HG03565 (cell line): ENCODE results near the gene RAD9A.

ENCODE experiments used
- ATAC-seq: cut with Tn5 transposase; IDR thresholded peaks from one replicate; pipeline ENCODE4 v1.9.1; 2021; ENCODE audit warnings: mild to moderate bottlenecking, moderate library complexity; ENCODE audit not compliant: unreplicated experiment

Gene RAD9A

DNA sequence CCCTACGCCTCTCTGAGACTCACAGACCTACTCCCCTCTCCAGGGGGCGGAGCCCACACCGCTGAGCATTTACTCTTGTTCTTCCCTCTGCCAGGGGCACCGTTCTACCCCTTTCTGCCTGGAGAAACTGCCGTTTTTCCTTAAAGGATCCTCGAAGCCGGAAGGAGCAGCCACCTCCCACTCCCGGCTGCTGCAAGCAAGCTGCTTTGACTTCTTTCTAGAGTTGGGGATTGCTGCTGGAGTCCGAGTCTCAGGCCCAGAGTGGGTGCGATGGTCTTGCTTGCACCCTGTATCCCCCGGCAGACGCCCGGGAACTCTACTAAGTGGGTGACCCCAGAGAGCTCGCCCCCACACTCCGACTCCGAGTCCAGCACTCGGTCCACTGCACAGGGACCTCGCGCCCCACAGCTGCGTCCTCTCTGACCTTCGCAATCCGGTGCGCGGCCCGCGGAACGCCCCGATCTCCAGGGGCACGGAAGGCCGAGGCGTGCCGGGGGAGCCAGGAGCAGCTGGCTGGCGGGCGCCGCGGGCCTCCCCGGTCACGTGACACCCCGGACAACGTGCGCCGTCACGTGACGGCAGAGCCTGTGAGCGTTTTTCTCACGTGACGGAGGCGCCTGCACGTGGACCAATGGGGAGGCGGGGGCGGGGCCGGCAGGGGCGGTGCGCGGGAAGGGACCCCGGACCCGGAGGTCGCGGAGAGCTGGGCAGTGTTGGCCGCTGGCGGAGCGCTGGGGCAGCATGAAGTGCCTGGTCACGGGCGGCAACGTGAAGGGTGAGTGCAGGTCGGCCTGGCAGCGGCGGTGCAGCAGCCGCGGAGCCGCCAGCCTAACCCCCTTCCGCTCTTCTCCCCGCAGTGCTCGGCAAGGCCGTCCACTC, at the start of gene RAD9A:
Gene RAD9A, plus strand, starts transcription at position 683 of the 879 bp plus-strand sequence. Its CDS starts 59 bp downstream, at position 742.
- ATAC-seq, result peak; percentile 62

DNA sequence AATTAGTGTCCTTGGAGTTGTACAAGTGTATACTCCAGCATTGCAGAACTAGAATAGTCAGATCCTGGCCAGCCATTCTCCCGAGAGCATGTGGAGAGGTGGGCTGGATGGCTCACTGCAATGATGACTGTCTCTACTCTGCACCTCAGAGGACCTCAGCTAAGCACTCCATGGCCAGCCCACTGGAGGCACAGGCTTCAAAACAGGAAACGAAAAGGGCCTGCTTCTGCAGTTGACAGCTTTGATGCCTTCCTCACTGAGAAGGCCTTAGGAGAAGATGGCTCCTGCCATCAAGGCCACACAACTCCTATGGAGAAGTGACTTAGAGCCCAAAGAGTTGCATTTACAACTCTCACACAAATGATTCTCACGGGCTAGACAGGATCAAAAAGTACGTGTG, 47.5 kb upstream of the RAD9A start:
- no peak for ATAC-seq

DNA sequence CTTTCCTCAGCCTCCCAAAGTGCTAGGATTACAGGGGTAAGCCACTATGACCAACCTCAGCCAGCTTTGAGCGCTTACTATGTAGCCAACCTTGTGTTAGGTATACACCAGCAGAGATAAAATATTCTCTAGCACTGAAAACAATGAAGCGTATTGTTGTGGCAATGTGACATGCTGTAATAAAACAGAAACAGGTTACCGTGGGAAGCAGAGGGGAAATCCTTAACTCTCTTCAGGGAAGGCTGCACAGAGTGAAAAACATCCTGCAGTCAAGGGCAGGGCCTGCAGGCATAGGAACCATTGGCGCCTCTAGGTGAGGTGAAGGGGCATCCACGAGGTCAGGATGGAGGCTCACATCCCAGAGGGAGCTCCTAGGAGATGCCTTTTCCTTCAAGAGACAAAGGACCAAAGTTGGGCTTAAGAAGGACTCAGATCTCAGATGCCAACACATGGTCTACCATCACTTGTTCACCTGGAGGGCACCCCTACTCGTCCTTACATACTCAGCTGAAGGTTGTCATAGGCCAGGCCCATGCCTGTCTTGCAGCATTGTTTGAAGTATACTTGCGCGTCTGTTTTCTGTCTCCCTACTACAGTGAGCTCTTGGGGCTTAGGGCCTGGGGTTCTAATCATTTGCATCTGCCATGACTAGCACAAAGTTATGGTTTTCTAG, 46.4 kb upstream of the RAD9A start:
- ATAC-seq, result no peak

DNA sequence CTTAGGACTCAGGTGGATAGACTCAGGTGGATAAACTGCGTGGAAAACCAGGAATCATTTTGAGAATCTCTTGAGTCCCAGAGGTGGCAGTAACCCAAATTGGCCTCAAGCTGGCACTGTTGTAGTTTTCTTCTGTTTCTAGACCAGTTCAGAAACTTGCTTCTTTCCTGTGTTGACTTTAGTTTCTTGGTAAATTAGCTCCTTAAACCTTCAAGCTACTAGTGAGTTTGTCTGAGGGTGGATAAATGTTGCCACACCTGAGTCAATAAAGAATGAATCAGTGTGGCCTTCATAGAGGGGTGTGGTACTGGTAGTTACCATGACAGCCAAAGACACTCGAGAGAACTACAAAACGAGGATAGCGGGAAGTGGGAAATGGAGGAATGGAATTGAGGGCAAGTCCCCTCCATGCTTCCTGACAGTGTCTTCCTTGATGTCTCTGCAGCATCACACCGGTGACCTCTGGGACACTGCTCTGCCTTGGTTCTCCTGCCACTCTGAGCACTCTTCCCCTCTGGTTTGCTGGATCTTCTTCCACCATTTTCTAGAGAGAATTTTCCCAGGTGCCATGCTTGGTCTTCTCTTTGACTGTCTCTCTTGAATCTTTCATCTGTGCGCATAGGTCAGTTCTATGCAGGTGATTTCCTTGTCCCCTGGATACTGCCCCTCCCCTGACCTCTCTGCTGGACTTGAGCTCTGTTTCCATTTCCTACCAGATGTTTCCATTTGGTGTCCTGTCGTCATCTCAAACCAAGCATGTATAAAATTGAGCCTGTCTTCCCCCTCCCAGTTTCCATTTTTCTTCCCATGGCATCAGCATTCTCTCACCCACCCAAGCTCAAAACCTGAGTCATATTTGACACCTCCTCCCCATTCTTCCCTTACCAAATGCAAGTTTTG, 45.6 kb upstream of the RAD9A start:
- no peak for ATAC-seq

DNA sequence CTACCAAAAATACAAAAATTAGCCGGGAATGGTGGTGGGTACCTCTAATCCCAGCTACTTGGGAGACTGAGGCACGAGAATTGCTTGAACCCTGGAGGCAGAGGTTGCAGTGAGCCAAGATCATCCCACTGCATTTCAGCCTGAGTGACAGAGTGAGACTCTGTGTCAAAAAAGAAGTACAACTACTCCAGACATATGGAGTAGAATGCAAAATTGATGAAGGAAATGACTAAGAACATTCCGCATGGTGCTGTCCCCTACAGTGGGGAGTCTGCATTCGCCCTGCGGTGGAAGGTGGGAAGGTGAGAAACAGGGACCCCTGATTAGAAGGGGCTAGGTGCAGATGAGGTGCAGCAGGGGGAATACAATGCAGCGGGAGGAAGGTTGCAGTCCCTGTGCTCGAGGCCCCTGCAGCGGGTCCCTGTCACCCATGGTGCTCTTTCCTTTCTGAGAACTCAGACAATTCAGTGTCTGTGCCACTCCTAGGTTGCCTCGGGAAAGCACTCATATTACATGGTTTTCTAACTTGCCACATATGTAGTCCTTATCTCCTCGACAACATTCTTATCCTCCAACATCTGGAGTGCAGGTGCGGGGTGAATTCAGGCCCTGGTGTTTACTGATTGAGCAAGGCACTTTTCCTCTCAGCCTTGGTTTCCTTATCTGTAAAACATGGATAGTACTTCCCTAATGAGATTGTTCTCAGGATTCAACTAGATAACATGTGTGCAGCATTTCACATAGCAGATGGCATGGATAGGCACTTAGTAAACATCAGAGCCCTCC, 43.6 kb upstream of the RAD9A start:
- no peak for ATAC-seq

DNA sequence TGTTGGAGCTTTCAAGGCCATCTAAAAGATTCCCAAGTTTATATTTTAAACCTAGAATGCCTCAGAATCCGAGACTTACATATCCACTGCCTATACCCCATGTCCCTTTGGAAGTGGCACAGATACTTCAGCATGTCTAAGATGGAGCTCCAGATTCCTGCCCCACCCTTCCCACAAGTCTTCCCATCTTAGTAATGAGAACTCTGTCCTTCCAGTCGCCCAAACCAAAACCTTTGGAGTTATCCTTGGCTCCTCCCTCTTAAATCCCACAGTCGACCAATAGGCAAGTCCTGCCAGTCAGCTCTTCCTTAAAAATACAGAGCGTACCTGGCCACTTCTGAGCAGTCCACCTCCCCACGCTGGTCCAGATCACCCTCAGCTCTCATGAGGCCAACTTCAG, 42.8 kb upstream of the RAD9A start:
- ATAC-seq, result no peak

DNA sequence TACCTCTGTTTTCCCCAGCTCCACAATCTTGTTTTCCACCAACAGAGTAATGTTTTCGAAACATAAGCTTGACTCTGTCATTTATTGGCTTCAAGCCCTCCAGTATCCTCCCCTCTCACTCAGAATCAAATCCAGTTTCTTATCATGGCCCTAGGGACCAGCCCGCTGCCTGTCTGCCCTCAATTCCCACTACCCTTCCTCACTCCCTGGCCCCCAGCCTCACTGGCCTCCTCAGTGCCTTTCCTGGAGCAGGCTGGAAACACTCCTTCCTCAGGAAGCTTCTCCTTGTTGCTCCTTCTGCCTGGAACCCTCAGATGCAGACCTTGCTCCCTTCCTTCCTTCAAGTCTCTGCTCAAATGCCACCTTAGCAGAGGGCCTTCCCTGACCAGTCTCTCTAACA, 42.3 kb upstream of the RAD9A start:
- no peak for ATAC-seq

DNA sequence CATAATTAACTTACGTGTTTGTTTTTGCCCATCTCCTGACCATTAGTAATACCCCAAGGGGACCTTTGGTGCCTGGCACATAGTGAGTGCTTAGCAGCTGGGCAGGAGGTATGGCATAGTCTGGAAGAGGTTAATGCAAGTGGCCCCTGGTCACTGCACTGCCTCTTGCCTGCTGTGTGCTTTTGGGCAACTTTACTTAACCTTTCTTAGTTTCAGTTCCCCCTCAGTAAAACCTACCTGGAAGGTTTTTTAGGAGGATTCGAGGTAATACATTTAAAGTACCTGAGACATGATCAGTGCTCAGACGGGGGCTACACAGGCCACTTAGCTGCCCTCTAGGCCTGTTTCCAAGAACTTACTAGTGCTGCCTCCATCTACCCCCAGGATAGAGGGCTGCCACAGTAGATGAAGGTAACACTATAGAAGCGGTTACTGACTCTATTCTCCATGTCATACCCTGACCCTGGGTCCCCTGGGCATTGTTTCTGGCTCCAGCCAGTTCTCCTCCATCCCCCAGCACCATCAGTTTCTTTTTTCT, 41.8 kb upstream of the RAD9A start:
- no peak for ATAC-seq

DNA sequence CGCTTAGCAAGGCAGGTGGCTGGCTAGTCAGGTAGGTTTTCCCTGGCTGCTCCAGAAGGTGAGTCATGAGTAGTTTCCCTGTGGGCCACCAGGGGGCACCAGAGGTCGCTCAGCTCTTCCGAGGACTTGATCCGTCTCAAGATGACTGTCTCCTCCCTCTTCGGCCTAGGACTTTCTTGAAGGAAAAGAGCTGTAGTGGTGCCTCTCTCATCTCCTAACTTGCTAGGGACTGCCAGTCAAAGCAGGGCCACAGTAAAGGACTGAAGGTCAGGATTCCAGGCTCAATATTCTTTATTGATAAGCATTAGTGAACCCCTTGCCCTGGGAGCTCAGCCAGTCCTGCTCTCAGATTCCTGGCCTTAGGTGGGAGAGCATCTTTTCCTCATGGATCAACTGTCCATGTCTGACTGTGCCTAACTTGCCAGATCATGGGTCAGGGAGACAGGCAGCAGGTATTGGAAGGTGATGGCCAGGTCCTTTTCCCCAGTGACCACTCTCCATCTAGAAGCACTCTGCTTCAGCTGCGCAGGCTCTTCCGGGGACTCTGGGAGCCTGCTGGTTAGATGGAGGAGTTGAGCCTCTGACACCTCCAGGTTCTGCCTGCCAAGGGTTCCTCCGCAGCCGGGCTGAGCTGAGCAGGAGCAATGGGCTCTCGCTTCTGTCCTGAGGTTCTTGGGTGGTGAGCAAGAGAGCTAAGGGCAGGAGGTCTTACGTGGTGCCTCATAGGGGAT, 40.3 kb upstream of the RAD9A start:
- no peak for ATAC-seq

DNA sequence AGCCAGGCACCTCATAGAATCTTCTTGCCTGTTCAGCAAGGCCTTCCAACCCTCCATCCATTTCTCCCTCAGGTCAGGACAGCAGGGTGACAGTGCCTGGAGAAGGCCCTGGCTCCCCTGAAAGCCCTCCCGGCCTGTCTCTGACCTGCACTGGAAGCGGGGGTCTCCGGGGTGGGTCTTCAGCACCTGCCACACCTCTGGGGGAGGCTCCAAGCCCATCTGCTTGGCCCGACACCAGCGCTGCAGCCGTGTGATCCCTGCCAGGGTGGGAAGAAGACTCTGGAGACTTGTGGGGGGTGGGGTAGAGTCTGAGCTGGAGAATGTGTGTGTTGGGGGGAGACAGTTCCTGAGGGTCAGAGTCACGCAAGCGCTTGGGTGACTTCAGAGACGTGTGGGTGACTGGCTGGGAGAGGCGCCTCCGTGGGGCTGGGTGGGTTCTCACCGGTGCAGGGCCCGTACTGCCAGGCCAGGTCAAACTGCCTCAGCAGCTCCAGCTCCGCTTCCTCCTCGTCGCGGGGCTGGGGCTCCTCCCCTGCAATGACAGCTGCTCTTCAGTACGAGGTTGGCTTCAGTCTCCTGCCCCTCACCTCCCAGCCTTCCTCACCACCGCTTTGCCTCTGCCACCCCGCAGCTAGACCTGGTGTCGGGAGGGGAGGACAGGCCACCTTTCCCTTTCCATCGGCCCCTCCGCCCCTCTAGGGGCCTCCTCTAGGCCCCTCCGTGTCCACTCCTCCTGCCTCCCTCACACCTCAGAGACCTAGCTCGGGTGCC, 39.1 kb upstream of the RAD9A start:
- ATAC-seq, result peak; percentile 7

DNA sequence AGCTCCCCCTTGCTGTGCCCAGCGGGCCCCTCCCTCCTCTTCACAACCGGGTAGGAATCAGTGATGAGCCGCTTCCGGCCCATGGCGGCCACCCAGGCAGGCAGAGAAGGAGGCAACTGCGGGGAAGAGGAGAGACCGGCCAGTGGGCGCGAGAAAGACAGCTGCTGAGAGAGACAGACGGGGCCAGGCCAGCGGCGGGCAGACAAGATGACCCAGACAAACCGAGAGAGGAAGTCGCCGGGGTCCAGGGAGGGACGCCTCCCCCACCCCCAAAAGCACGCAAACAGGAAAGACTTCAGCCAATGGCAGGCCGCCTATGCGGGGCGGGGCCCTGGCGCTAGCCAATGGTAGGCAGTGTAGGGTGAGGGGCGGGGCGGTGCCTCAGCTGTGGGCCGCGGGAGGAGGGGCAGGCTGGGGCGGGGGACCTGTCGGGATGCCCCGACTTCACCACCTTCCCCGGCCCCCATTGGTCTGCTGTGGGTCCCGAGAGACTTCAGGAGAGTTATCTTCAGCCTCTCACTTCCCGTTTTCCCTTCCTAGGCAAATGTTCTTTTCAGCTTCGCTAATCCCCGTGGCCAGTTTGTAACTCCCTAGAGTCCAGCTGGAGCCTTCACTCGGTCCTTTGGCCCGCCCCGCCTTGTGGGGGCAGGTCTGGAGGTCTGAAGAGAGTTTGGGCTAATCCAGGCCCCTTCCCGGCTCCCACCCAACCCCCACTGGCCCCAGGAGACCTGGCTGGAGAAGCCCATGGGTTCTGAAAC, 38.3 kb upstream of the RAD9A start, which contains the start of gene POLD4:
Gene POLD4, minus strand, starts transcription at position 230 of the 758 bp plus-strand sequence. Its CDS starts 147 bp downstream, at position 83.
- ATAC-seq, result peak; percentile 53

DNA sequence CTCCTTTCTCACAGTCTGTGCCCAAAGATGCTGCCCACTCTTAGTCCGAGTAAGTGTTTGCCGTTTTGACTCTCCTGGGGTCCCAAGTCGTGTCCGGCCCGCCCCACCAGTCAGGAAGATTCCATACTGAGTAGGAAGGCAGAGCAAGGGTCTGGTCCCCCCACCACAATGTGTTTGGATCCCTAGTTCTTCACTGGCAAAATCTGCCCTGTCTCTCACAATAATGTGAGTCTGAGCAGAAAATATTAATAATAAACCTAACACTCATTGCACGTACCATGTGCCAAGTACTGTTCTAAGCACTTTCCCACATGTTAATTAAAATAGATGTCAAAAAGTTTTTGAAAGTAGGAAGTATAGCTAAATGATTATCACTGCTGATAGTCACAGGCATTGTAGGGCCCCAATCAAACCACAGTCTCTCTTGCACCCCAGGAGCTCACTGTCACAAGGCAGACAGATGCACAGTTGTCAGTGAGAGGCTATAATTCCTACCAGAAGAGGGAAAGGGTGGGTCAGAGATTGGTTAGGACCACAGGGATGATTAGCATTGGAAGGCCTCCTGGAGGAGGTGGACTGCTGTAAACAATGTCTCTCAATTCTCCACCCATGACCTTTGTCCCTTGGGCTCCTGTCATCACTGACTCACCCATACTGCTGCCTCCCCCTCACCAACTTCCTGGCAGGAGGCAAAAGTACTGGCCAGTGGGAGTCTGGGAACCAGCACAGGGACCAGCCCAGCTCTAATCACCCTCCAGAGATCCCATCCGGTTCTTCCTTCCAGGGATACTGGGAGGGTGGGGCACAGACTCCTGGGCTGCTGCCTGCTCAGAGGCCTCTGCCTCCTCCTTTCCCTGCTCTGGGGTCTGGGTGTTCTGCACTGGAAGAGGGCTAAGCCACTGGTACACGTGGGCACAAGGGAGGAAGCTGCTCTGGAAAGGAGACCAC, 37.4 kb upstream of the RAD9A start:
- ATAC-seq, result no peak

DNA sequence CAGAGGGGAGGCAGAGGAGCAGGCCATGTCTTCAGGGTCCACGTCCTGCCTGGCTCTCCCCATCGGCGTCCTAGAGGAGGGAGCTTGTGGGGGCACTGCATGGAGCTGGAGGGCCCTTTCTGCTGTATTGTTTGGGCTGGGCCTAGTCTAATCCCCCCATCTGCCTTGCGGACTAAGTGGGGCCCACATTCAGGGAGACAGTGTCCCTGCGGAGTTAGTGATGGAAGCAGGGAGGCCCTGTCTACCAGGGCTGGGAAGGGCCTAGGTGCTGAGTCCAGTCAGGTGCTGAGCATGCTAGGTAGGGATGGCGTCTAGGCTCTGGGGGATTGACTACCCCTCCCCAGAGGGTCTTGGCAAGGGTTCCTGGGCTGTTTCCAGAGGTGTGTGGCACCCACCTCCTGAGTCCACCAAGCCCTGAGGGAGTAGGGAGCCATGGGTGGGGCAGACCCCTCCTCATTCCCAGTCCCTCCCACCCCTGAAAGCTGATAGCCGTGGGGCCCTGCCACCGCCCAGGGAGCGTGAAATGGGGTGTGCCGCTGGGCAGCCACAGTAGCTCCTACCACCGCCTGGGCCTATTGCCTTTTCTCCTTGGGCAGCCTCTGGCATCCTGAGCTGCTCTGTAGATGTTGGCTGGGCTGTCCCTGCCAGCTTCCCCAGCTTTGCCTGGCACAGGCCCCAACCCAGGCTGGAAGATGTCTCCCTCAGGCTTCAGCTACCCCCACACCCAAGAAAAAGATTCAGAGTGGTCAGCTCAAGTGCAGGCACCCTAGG, 36.6 kb upstream of the RAD9A start:
- no peak for ATAC-seq

DNA sequence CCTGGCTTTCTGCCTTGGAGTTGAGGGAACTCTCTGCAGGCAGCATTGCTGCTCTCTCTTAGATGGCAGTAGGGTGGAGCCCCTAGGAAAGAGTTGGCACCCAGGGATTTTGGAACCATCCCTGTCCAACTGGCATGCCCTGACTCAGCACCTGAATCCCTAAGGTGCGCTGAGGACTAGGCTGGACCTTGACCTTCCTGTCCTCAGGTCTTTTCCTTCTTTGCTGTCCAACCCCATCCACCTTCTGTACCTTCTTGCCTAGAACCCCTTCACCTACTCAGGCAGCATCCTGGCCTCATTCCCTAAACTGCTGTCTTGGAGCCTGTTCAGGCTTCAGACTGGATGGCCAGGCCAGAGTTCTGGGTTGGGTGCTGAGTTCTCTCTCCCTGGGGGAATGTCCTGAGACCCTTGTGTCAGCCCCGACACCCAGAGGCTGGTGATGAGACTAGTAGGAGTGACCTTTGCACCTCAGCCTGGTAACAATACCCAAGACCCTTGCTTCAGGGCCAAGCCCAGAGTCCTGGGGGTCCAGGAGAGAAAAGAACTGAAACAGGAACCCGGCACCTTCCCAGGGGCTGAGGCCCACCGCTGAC, 35.9 kb upstream of the RAD9A start:
- no peak for ATAC-seq

DNA sequence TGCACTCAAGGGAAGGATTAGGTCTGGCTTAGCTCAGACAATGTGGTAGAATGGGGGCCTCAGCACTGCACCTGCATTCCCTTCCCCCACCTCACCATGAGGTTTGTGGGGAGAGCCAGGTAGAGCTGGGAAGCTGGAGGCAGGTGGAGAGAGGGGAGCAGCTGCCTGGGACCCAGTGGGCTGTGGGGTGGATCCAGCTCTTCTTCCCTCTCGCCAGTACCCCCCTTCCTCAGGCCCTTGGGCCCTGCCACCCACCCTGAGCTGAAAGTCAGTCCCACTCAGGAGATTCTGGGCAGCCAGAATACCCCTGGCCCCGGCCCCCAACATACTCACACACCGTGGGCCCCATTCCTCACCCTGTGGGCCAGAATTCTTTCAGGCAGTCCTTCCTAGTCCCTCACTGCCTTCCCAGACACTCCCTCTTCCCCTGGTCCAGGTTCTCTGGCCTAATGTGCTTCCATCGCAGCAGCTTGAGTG, 35.4 kb upstream of the RAD9A start:
- no peak for ATAC-seq
